Measurements from ENCODE around the gene GOLT1B. TPM values are rescaled to one million over a fixed set of nuclear protein-coding genes. Genes with fewer than 3 reads are reported as not detected.

Gene GOLT1B
- total RNA-seq, 4 donors from 2014 or later, result 11.8 to 24.7 (median 21.6) TPM

DNA sequence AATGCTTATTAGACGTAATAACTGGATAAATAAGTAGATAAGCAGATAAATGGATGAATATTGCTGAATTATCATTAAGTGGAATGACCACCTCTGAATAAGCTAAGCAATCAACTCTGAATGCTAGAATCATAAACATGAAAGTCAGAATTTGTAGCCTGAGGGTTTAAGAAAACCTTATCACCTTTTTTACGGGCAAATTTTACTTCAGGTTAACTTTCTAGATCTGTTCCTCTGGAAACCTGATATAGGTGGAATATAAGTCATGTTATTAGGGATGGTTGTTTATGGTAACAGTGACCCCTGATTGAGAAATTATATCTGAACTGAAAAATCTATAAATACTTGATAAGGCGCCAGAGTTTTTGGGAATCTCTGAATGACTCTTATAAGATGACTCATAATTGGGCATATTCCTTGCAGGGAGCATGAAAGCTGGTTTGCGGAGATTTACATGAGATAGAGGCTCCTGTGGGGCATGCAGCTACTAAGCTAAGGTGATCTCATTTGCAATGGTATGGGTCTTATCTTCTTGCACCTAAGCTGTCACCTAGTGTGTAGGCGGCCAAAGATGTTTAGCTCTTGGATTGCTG, 36.6 kb downstream of the GOLT1B start:
- Histone ChIP-seq H3K4me1 (no peaks in the 10 kb centered on the region), H3K4me3 (no peak overlapping the region), H3K36me3 (no peaks in the 10 kb centered on the region), H3K27me3 (no peaks in the 10 kb centered on the region), H3K27ac (replicated peaks in 1 of 4) (no peak overlapping the region), H3K9me3 (no peaks in the 10 kb centered on the region)
- no peak for DNase-seq (ENCODE audit: extremely low spot score)
- WGBS, result 87% methylated on average over 5 of the region's 5 CpGs
- no peak for TF ChIP-seq POLR2A (IDR thresholded peaks at IDR 0.05; ENCODE audit: low read depth)
- TF ChIP-seq CTCF (IDR thresholded peaks at IDR 0.05), result no peak
- no peak for TF ChIP-seq POLR2AphosphoS5 (IDR thresholded peaks at IDR 0.05)
- no peak for TF ChIP-seq EP300 (IDR thresholded peaks at IDR 0.05)
- intact Hi-C loops (cut with DNase I), result no loop called here

- no peak overlapping the region for H3K27ac ChIP-seq (replicated peaks in 1 of 4)
- H3K36me3 ChIP-seq, result no peaks in the 10 kb centered on the region
- intact Hi-C loops (cut with DNase I), result no loop called here
- no peaks in the 10 kb centered on the region for H3K4me1 ChIP-seq
- no peak for DNase-seq (ENCODE audit: extremely low spot score)
- H3K9me3 ChIP-seq, result no peaks in the 10 kb centered on the region
- no peaks in the 10 kb centered on the region for H3K27me3 ChIP-seq
- no peak for TF ChIP-seq CTCF (IDR thresholded peaks at IDR 0.05)
- TF ChIP-seq POLR2AphosphoS5 (IDR thresholded peaks at IDR 0.05), result no peak
- TF ChIP-seq POLR2A (IDR thresholded peaks at IDR 0.05; ENCODE audit: low read depth), result no peak
- no peak for TF ChIP-seq EP300 (IDR thresholded peaks at IDR 0.05)
- no peak overlapping the region for H3K4me3 ChIP-seq
Measured at GRCh38 chr12:21539797-21540196, 38.2 kb downstream of the GOLT1B start.

- TF ChIP-seq POLR2AphosphoS5 (IDR thresholded peaks at IDR 0.05), result no peak
- H3K4me1 ChIP-seq, result no peaks in the 10 kb centered on the region
- no peak for DNase-seq (ENCODE audit: extremely low spot score)
- H3K36me3 ChIP-seq, result no peaks in the 10 kb centered on the region
- no peaks in the 10 kb centered on the region for H3K9me3 ChIP-seq
- no peak overlapping the region for H3K4me3 ChIP-seq
- WGBS, result 89% methylated on average over 6 of the region's 6 CpGs
- H3K27me3 ChIP-seq, result no peaks in the 10 kb centered on the region
- intact Hi-C loops (cut with DNase I), result no loop called here
- H3K27ac ChIP-seq (replicated peaks in 1 of 4), result no peak overlapping the region
Measured at GRCh38 chr12:21541773-21542172, 40.2 kb downstream of the GOLT1B start.

GRCh38 chr12:21542403-21542802, 40.8 kb downstream of the GOLT1B start:
- TF ChIP-seq EP300 (IDR thresholded peaks at IDR 0.05) (no peak), POLR2AphosphoS5 (IDR thresholded peaks at IDR 0.05) (no peak), CTCF (IDR thresholded peaks at IDR 0.05) (no peak), POLR2A (IDR thresholded peaks at IDR 0.05; ENCODE audit: low read depth) (no peak)
- H3K9me3 ChIP-seq, result no peaks in the 10 kb centered on the region
- no peaks in the 10 kb centered on the region for H3K4me1 ChIP-seq
- DNase-seq (ENCODE audit: extremely low spot score), result no peak
- no peaks in the 10 kb centered on the region for H3K27me3 ChIP-seq
- no peak overlapping the region for H3K4me3 ChIP-seq
- no peaks in the 10 kb centered on the region for H3K36me3 ChIP-seq
- no peak overlapping the region for H3K27ac ChIP-seq (replicated peaks in 1 of 4)
- intact Hi-C loops (cut with DNase I), result no loop called here
- WGBS, result 61% methylated on average over 5 of the region's 5 CpGs

GRCh38 chr12:21543151-21543550, 41.6 kb downstream of the GOLT1B start:
- DNase-seq (ENCODE audit: extremely low spot score), result no peak
- intact Hi-C loops (cut with DNase I), result no loop called here
- no peak for TF ChIP-seq POLR2AphosphoS5 (IDR thresholded peaks at IDR 0.05)
- TF ChIP-seq EP300 (IDR thresholded peaks at IDR 0.05), result no peak
- TF ChIP-seq POLR2A (IDR thresholded peaks at IDR 0.05; ENCODE audit: low read depth), result no peak
- TF ChIP-seq CTCF (IDR thresholded peaks at IDR 0.05), result no peak
- Histone ChIP-seq H3K36me3 (no peaks in the 10 kb centered on the region), H3K27ac (replicated peaks in 1 of 4) (no peak overlapping the region), H3K4me3 (no peak overlapping the region), H3K27me3 (no peaks in the 10 kb centered on the region), H3K4me1 (no peaks in the 10 kb centered on the region), H3K9me3 (no peaks in the 10 kb centered on the region)
